HepG2 (cell line): Measurements from ENCODE around the gene SREBF1. TPM values are rescaled to one million over a fixed set of nuclear protein-coding genes. Genes with fewer than 3 reads are reported as not detected.

ENCODE experiments used
- ATAC-seq: fragments of 200-7000 bp; cut with Tn5 transposase; 3 replicates; pipeline ENCODE4 v1.9.1; 2020; ENCODE audit warnings: mild to moderate bottlenecking, moderate library complexity
- BruUV-seq: library from RNA; stranded (reverse); fragments of 400-500 nt; replicated peaks from 2 replicates; lab custom pipeline; 2021; lab: Mats Ljungman, UMichigan
- CTCF ChIA-PET: fragments of 300-600 bp; formaldehyde crosslinking; extraction: SDS; loops from one replicate; lab custom pipeline; 2021; ENCODE audit warnings: low total read pairs, inconsistent platforms, low intra/inter-chr PET ratio; lab: Yijun Ruan, JAX
- POLR2A ChIA-PET: fragments of 350-600 bp; sonication (Branson Sonifier 250); formaldehyde crosslinking; loops from one replicate; lab custom pipeline; 2020; ENCODE audit warnings: antibody characterized with exemption, inconsistent platforms; lab: Yijun Ruan, JAX
- DNase-seq: peaks from one replicate; pipeline ENCODE4 v3.0.0-alpha.2; 2015; ENCODE audit warnings: low spot score
- FAIRE-seq: peaks from 3 replicates; lab custom pipeline; 2011; peaks lifted over from hg19 to GRCh38; lab: Jason Lieb, UNC
- H2AFZ ChIP-seq: one replicate; pipeline ENCODE4 v1.6.1; 2011; ENCODE audit warnings: low read length, inconsistent platforms
- H3K27ac ChIP-seq: fragments of 300-600 bp; 3 replicates; pipeline ENCODE4 v1.8.0; 2011; ENCODE audit warnings: mixed run types, mild to moderate bottlenecking, mixed read lengths, low read length, inconsistent platforms; ENCODE audit not compliant: insufficient read depth; ENCODE audit errors: extremely low read length
- H3K27me3 ChIP-seq, 2 experiments: fragments of 200-600 bp in 1 of 2; 2 replicates in 1 of 2; 3 replicates in 1 of 2; pipeline versions ENCODE4 v1.6.0 to v1.8.0; 2011; ENCODE audit warnings: low read length in 2 of 2, mild to moderate bottlenecking in 2 of 2, moderate library complexity in 2 of 2, inconsistent platforms in 1 of 2; ENCODE audit not compliant: insufficient read depth in 2 of 2, control insufficient read depth in 1 of 2
- H3K36me3 ChIP-seq, 2 experiments: fragments of 200-600 bp in 1 of 2; replicated peaks in 1 of 2; 2 replicates in 1 of 2; 3 replicates in 1 of 2; pipeline versions ENCODE4 v1.5.1 to v1.8.0; 2011; ENCODE audit warnings: low read length in 2 of 2, inconsistent platforms in 1 of 2; ENCODE audit not compliant: insufficient read depth in 2 of 2, control insufficient read depth in 1 of 2
- H3K4me1 ChIP-seq: 2 replicates; pipeline ENCODE4 v1.5.1; 2012; ENCODE audit warnings: low read length, inconsistent platforms; ENCODE audit not compliant: insufficient read depth
- H3K4me2 ChIP-seq: 2 replicates; pipeline ENCODE4 v1.6.0; 2011; ENCODE audit warnings: low read depth, low read length, inconsistent platforms
- H3K4me3 ChIP-seq, 3 experiments: fragments of 200-600 bp in 1 of 3; sonication (generic), shearing (Covaris generic) in 1 of 3; replicated peaks in 1 of 3; 2 replicates each; pipeline ENCODE4 v1.5.1; 2011 to 2016; ENCODE audit warnings: low read length in 3 of 3, inconsistent platforms in 2 of 3, low read depth in 2 of 3, mild to moderate bottlenecking in 2 of 3, control low read depth in 1 of 3, mixed read lengths in 1 of 3; ENCODE audit not compliant: insufficient read depth in 1 of 3
- H3K79me2 ChIP-seq: one replicate; pipeline ENCODE4 v1.6.1; 2011; ENCODE audit warnings: low read length, inconsistent platforms; ENCODE audit not compliant: insufficient read depth
- H3K9ac ChIP-seq: 2 replicates; pipeline ENCODE4 v1.6.0; 2011; ENCODE audit warnings: mild to moderate bottlenecking, low read depth, low read length, inconsistent platforms; ENCODE audit not compliant: insufficient read depth
- H3K9me3 ChIP-seq: 2 replicates; pipeline ENCODE4 v1.5.1; 2012; ENCODE audit warnings: mild to moderate bottlenecking, low read length
- H4K20me1 ChIP-seq: 2 replicates; pipeline ENCODE4 v1.6.0; 2011; ENCODE audit warnings: inconsistent platforms, mild to moderate bottlenecking, low read length, moderate library complexity; ENCODE audit not compliant: insufficient read depth
- ARNTL ChIP-seq: sonication (generic); formaldehyde crosslinking; IDR thresholded peaks from 2 replicates; pipeline ENCODE4 v1.4.0; 2020; ENCODE audit warnings: mild to moderate bottlenecking, missing genetic modification reagents
- BATF2 ChIP-seq: sonication (generic); formaldehyde crosslinking; IDR thresholded peaks from 2 replicates; pipeline ENCODE4 v1.8.0; 2022; ENCODE audit warnings: mild to moderate bottlenecking, missing genetic modification reagents, moderate library complexity
- BCL3 ChIP-seq: sonication (generic); formaldehyde crosslinking; IDR thresholded peaks from 2 replicates; pipeline ENCODE4 v1.5.1; 2020; ENCODE audit warnings: mild to moderate bottlenecking, missing genetic modification reagents, moderate library complexity
- MTERF4 ChIP-seq: sonication (generic); formaldehyde crosslinking; IDR thresholded peaks from 2 replicates; pipeline ENCODE4 v1.8.0; 2023; ENCODE audit warnings: mild to moderate bottlenecking, missing genetic modification reagents
- MYPOP ChIP-seq: sonication (generic); formaldehyde crosslinking; IDR thresholded peaks from 2 replicates; pipeline ENCODE4 v1.8.1; 2023; ENCODE audit warnings: mild to moderate bottlenecking, moderate library complexity, missing genetic modification reagents
- NBN ChIP-seq: fragments of 450-650 bp; conservative IDR thresholded peaks from 2 replicates; pipeline ENCODE4 v1.6.1; 2017
- RFXAP ChIP-seq: sonication (generic); formaldehyde crosslinking; IDR thresholded peaks from 2 replicates; pipeline ENCODE4 v1.4.0; 2020; ENCODE audit warnings: missing genetic modification reagents, borderline replicate concordance
- SMAD9 ChIP-seq: sonication (generic); formaldehyde crosslinking; IDR thresholded peaks from 2 replicates; pipeline ENCODE4 v1.5.1; 2020; ENCODE audit warnings: mild to moderate bottlenecking, missing genetic modification reagents
- SOX6 ChIP-seq, 2 experiments: fragments of 450-650 bp in 1 of 2; sonication (generic) in 1 of 2; formaldehyde crosslinking in 1 of 2; IDR thresholded peaks; 2 replicates each; pipeline versions ENCODE4 v1.4.0 to v1.6.1; 2017 to 2020; ENCODE audit warnings: antibody characterized with exemption in 1 of 2, mild to moderate bottlenecking in 1 of 2, missing genetic modification reagents in 1 of 2
- SP5 ChIP-seq: IDR thresholded peaks from 2 replicates; pipeline ENCODE4 v1.6.1; 2016; ENCODE audit warnings: low read depth, borderline replicate concordance
- ZFP36 ChIP-seq: fragments of 150-350 bp; IDR thresholded peaks from 2 replicates; pipeline ENCODE4 v1.6.1; 2018; ENCODE audit warnings: borderline replicate concordance, low read length, low read depth; ENCODE audit not compliant: partially characterized antibody
- WGBS: methylation state at CpG from one replicate; pipeline ENCODE4 v1.1.6; 2017; ENCODE audit warnings: low lambda C conversion rate; 5-methylcytosine and 5-hydroxymethylcytosine counted together
- in situ Hi-C: cut with HindIII; loops from 2 replicates; pipeline ENCODE4 v1.10.0; 2017; ENCODE audit warnings: low pct_unique_long_range_greater_than_20kb; ENCODE audit not compliant: extremely low pct_ligation_motif_present
- intact Hi-C: fragments of 100-400 bp; cut with micrococcal nuclease; formaldehyde crosslinking; loops from one replicate; pipeline ENCODE4 v1.10.0; 2022; ENCODE audit not compliant: unreplicated experiment
- polyA plus RNA-seq, 8 experiments: library from polyadenylated mRNA; depleted of rRNA in 3 of 8; stranded (reverse) in 7 of 8; unstranded in 1 of 8; fragments of >200 nt; fragmentation: Illumina TruSeq in 4 of 8; extraction: Trizol in 4 of 8; gene quantifications; 2 replicates each; pipeline versions ENCODE4 v1.2.1 to v1.2.3, GENCODE V29; 2011 to 2016; ENCODE audit warnings: low read depth in 4 of 8, missing spikeins in 1 of 8, mixed read lengths in 1 of 8; ENCODE audit not compliant: insufficient read depth in 1 of 8
- total RNA-seq, 5 experiments: library from RNA; depleted of rRNA; stranded (reverse); fragments of >200 nt; fragmentation: Illumina TruSeq; extraction: Trizol; gene quantifications; 2 replicates each; pipeline ENCODE4 v1.2.3, GENCODE V29; 2016; ENCODE audit warnings: low read depth in 1 of 5

The SREBF1 gene
- total and polyA plus RNA-seq, 2 of the 13 experiments (the other 11 are each of a cell fraction or from before 2014, with no cell fraction given): 34.3 to 38.0 TPM

- H3K27me3 ChIP-seq: no peaks in the 10 kb centered on the region; a peak in 2 of 5 replicates
- FAIRE-seq (no peak), ATAC-seq (no peak), DNase-seq (no peak)
- CTCF ChIA-PET: no interaction called here
- POLR2A ChIA-PET: interaction anchor here (2.8 kb wide), 1 partner anchor 12 kb away, joined by 13 read pairs; no protein-coding TSS in a partner anchor
- no peak overlapping the region for H3K9ac ChIP-seq
- H3K27ac ChIP-seq: no peak overlapping the region
- H4K20me1 ChIP-seq: no peaks in the 10 kb centered on the region
- H3K4me2 ChIP-seq: no peak overlapping the region
- H2AFZ ChIP-seq: no peak overlapping the region
- H3K4me3 ChIP-seq: no peak overlapping the region
- peaks cover 67% of the 10 kb centered on the region for H3K4me1 ChIP-seq
- in situ Hi-C loops (no loop called here), intact Hi-C loops (no loop called here)
- TF ChIP-seq ZFP36 (no peak), SOX6 (IDR thresholded peaks at IDR 0.05) (no peak), SOX6 (CRISPR knock-in tag; IDR thresholded peaks at IDR 0.05) (no peak), ARNTL (CRISPR knock-in tag) (no peak), SP5 (CRISPR knock-in tag) (no peak), NBN (no peak), MYPOP (CRISPR knock-in tag) (no peak), RFXAP (CRISPR knock-in tag) (no peak), BATF2 (no peak), BCL3 (no peak), SMAD9 (CRISPR knock-in tag) (no peak), MTERF4 (CRISPR knock-in tag) (no peak)
- H3K36me3 ChIP-seq: no peaks in the 10 kb centered on the region
- no peaks in the 10 kb centered on the region for H3K9me3 ChIP-seq
- WGBS: 30% methylated on average over 2 of the region's 4 CpGs
- H3K79me2 ChIP-seq: no peaks in the 10 kb centered on the region
- no TSS peak for BruUV-seq
Measured at GRCh38 chr17:17843096-17843495, 6.3 kb upstream of the SREBF1 start.
